D721Med (cell line): ENCODE results near the gene FHL1.

ENCODE experiments used
- DNase-seq: peaks from one replicate; pipeline ENCODE4 v3.0.0; 2011; ENCODE audit warnings: low spot score; ENCODE audit not compliant: insufficient read length
- FAIRE-seq: peaks from 2 replicates; lab custom pipeline; 2011; peaks lifted over from hg19 to GRCh38; lab: Jason Lieb, UNC
- TF ChIP-seq, protein P1 (sequence below): IDR thresholded peaks from 2 replicates; pipeline ENCODE4 v1.5.1; 2012; ENCODE audit warnings: mild to moderate bottlenecking, control low read depth; ENCODE audit not compliant: insufficient read depth; ENCODE audit errors: missing control alignments

The FHL1 gene

DNA sequence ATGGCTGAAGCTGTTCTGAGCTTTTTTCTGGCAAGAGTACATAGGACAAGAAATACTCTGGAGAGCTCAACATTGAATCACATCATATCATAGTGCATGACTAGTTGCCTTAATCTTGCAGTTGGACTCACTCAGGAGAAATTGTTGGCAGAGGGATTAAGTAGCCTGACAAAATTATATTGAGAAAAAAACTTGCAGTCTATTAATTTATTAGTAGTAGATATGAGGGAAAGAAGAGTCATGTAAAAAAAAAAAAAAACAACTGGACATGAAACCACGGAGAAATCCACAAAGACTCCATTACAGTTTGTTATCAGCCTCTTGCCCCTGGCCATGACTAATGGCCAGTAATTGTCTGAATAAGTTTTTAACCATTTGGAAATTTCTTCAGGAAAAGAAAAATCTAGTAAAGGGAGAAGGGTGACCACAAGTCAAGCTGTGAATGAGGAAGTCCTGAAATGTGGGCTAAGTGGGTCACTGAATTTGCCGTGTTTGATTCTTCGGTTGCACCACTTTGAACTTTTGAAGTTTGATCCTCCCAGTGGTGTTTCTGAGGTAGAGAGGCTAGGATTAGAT is 45.6 kb downstream of the FHL1 start:
- DNase-seq, result no peak
- no peak for FAIRE-seq
- TF ChIP-seq, protein P1, sequence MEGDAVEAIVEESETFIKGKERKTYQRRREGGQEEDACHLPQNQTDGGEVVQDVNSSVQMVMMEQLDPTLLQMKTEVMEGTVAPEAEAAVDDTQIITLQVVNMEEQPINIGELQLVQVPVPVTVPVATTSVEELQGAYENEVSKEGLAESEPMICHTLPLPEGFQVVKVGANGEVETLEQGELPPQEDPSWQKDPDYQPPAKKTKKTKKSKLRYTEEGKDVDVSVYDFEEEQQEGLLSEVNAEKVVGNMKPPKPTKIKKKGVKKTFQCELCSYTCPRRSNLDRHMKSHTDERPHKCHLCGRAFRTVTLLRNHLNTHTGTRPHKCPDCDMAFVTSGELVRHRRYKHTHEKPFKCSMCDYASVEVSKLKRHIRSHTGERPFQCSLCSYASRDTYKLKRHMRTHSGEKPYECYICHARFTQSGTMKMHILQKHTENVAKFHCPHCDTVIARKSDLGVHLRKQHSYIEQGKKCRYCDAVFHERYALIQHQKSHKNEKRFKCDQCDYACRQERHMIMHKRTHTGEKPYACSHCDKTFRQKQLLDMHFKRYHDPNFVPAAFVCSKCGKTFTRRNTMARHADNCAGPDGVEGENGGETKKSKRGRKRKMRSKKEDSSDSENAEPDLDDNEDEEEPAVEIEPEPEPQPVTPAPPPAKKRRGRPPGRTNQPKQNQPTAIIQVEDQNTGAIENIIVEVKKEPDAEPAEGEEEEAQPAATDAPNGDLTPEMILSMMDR, result no peak

DNA sequence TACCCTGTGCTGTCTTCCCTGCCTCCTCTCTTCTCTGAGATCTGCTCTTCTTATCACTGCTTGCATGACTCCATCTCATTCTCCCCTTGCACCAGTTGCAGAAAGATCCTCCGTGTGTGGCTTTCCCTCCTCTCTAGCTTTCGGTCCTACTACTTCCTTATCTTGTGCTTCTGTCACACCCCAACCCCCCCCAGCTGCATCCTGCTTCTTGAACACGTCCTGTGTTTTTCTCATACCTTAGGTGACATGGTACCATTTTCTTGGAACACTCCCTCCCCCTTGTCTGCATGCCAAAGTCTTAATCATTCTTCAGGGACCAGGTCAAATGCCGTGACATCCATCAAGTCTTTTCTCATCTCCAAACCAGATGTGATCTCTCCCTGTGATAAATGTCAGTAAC is 46.4 kb downstream of the FHL1 start:
- FAIRE-seq (no peak), DNase-seq (no peak)
- TF ChIP-seq, protein P1, result no peak

DNA sequence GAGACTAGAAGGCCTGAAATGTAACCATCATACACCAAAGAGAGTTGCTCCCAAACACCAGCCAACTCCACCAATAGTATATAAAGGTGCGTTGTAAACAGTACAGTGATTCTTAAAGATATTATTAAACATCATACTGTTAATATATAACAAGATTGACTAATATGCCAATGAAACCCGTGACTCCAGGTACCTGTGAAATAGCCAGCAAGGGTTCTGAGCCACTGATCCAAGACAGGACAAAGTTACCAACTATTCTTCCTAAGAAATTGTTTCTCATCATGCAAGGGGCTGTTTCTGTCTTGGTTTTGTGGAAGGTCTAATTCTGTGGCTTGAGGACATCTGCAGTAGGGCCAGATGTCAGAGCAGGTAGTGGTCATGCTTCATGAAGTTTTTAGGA is 47.2 kb downstream of the FHL1 start:
- DNase-seq (no peak), FAIRE-seq (no peak)

DNA sequence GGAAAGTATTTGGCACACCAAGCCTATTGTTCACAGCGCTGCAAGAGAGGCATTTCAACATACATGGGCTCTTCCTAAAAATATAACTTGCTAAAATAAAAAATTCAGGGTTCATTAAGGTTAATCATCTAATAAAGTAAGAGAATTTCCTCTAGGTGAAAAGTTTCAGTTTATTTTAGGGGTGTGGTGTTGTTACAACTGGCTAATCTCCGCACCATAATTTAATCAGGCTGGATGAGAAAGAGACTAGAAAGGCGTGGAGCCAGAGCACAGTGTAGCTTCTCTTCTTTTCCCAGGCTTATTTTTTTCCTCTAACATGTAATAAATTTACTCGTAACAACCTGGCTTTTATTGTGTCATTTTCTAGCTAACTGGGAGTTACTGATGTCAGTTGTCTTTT is 47.9 kb downstream of the FHL1 start:
- FAIRE-seq (no peak), DNase-seq (no peak)
- TF ChIP-seq, protein P1, result no peak

More for the DNA sequence above, 47.2 kb downstream of the FHL1 start:
- TF ChIP-seq, protein P1, result no peak

DNA sequence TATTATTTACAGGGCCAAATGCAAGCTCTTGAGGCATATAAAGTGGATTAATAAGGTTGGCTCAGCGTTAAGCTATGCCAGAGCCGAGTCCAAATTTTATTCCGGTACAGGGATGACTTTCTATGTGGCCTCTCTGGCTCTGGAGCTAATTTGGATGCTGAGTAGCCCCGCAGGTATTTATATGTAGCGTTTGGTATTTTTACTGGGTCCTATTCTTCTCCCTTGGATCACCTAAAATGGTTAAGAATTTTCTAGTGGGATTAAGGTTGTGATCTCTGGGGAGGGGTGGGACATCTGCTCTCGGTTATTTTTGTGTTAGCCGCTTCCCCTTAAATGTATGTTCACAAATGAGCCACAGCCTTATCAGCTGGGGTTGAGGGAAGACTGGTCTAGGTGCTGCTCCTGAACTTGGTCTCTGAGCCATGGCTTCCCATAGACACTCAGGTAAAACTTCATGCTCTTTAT is 49.4 kb downstream of the FHL1 start:
- FAIRE-seq (peak; percentile 63), DNase-seq (no peak)
- TF ChIP-seq, protein P1, result no peak

DNA sequence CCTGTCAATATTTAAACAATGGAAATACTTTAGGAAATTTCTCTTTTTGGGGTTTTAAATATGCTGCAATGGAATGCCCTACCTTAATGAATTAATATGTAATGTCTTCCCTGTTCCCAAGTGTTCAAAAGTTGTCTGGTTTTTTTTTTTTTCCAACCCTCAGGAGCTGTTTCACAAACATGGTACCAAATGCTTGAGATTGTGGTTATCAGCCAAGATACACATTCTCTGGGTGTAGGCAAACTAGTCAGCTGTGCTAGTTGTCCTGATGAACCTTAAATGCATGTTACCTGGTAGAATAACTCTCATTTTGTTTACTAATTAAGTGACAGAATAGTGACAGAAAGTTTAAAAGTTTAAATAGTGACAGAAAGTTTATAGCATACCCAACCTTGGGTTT is 50.7 kb downstream of the FHL1 start:
- FAIRE-seq (no peak), DNase-seq (no peak)
- TF ChIP-seq, protein P1, result no peak

DNA sequence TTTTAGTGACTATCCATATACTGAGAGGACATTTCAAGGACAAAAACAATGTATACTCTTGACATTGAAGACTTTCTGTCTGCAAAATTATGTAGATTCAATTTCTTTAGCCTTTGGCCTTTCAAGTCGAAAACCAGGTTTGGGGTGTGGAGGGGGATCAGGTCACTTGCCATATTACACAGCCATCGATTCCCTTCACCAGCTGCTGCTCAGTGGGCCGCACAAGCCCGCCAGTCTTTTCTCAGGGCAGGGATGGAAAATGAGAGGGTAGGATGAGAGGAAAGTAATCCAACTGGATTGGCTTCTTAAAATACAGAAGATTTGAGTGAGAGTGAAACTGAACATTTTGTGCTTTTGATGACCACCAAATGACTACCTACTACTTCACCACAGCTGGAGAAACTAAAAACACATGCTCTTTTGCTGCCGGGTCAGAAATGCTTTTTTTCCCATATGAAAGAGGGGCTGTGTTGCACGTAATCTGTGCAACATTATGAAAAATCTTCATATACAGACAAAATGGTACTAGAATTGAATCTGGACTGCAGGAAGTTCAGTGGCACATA is 51.4 kb downstream of the FHL1 start:
- TF ChIP-seq, protein P1, result no peak

More for the DNA sequence above, 51.4 kb downstream of the FHL1 start:
- no peak for FAIRE-seq
- no peak for DNase-seq
